ENCODE data around the gene DDX41.
A peak's percentile ranks its signal among the peaks of the same experiment; 100 is the strongest.

The DDX41 gene

GRCh38 chr5:177477701-177478477 is 38.9 kb downstream of the DDX41 start:
- Histone ChIP-seq H3K27me3 (ENCODE audit: insufficient read depth, poor library complexity, severe bottlenecking) (no peaks in the 10 kb centered on the region), H3K27ac (replicated peaks) (peak overlapping the region; percentile 83), H3K4me3 (replicated peaks; ENCODE audit: insufficient read depth, low read length) (no peak overlapping the region)
- no peak for DNase-seq (ENCODE audit: low read depth in 1 of 2, low spot score in 1 of 2)
- TF ChIP-seq SPI1 (IDR thresholded peaks at IDR 0.05; ENCODE audit: borderline replicate concordance, low read depth) (no peak), CTCF (IDR thresholded peaks at IDR 0.05; ENCODE audit: insufficient read depth, low read length) (no peak), GABPA (IDR thresholded peaks at IDR 0.05; ENCODE audit: low read depth) (no peak), POLR2AphosphoS5 (IDR thresholded peaks at IDR 0.05; ENCODE audit: low read depth) (no peak)

- Histone ChIP-seq H3K27me3 (ENCODE audit: insufficient read depth, poor library complexity, severe bottlenecking) (no peaks in the 10 kb centered on the region), H3K27ac (replicated peaks) (no peak overlapping the region), H3K4me3 (replicated peaks; ENCODE audit: insufficient read depth, low read length) (no peak overlapping the region)
- TF ChIP-seq SPI1 (IDR thresholded peaks at IDR 0.05; ENCODE audit: borderline replicate concordance, low read depth), result peak; percentile 55; the same call in 1 of the 2 replicates
- TF ChIP-seq REST (IDR thresholded peaks at IDR 0.05; ENCODE audit: insufficient replicate concordance, low read depth), result no peak
- no peak for TF ChIP-seq GABPA (IDR thresholded peaks at IDR 0.05; ENCODE audit: low read depth)
- no peak for DNase-seq (ENCODE audit: low read depth in 1 of 2, low spot score in 1 of 2)
Observed at GRCh38 chr5:177476531-177477233, 40.1 kb downstream of the DDX41 start.

- TF ChIP-seq POLR2AphosphoS5 (IDR thresholded peaks at IDR 0.05; ENCODE audit: low read depth), result no peak
- TF ChIP-seq GABPA (IDR thresholded peaks at IDR 0.05; ENCODE audit: low read depth), result no peak
- TF ChIP-seq SPI1 (IDR thresholded peaks at IDR 0.05; ENCODE audit: borderline replicate concordance, low read depth), result no peak
- no peak for TF ChIP-seq CTCF (IDR thresholded peaks at IDR 0.05; ENCODE audit: insufficient read depth, low read length)
- no peak for TF ChIP-seq REST (IDR thresholded peaks at IDR 0.05; ENCODE audit: insufficient replicate concordance, low read depth)
- H3K27ac ChIP-seq (replicated peaks), result no peak overlapping the region
- no peak overlapping the region for H3K4me3 ChIP-seq (replicated peaks; ENCODE audit: insufficient read depth, low read length)
- DNase-seq (ENCODE audit: low read depth in 1 of 2, low spot score in 1 of 2), result no peak
- H3K27me3 ChIP-seq (ENCODE audit: insufficient read depth, poor library complexity, severe bottlenecking), result no peaks in the 10 kb centered on the region
Observed at GRCh38 chr5:177475563-177476427, 41.0 kb downstream of the DDX41 start.
